DMS114 treated with DMSO at 0.1 percent for 48 hours (cell line): ENCODE data around the gene GOLGA6L26.
"Not testable (repeated sequence)": the region's sequence is repeated elsewhere in the genome, so short reads cannot be mapped to it uniquely, and the experiment has no call there.

Experiments used
- DNase-seq: peaks from one replicate; lab custom pipeline; 2025; ENCODE audit not compliant: unreplicated experiment; lab: John Stamatoyannopoulos, UW

Gene GOLGA6L26, protein sequence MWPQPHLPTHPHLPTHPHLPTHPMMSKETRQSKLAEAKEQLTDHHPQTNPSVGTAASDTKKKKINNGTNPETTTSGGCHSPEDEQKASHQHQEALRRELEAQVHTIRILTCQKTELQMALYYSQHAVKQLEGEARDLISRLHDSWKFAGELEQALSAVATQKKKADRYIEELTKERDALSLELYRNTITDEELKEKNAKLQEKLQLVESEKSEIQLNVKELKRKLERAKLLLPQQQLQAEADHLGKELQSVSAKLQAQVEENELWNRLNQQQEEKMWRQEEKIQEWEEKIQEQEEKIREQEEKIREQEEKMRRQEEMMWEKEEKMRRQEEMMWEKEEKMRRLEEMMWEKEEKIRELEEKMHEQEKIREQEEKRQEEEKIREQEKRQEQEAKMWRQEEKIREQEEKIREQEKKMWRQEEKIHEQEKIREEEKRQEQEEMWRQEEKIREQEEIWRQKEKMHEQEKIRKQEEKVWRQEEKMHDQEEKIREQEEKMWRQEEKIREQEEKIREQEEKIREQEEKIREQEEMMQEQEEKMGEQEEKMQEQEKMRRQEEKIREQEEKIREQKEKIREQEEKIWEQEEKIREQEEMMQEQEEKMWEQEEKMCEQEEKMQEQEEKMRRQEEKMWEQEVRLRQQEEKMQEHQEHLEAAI

DNA sequence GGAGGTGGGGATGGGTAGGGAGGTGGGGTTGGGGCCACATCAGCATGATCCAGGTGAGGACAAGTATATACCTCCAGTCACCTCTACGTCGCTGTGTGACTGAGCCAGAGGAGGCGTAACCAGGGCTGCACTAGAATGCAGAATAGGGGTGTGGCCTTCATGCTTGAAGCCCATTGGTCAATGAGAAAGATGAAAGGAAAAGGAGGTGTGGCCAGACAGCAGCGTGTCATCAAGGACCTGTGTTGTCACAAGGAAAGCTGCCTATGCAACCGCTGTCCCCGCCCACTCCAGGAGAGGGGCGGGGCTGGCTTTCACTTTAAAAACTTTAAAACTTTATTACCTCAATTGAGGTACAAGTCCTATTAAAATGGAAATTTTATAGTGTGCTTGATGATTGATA is at the start of gene GOLGA6L26:
Gene GOLGA6L26, minus strand, starts transcription at position 101 of the 400 bp plus-strand sequence. Its CDS starts 61 bp downstream, at position 40.
- not testable (repeated sequence) for DNase-seq

DNA sequence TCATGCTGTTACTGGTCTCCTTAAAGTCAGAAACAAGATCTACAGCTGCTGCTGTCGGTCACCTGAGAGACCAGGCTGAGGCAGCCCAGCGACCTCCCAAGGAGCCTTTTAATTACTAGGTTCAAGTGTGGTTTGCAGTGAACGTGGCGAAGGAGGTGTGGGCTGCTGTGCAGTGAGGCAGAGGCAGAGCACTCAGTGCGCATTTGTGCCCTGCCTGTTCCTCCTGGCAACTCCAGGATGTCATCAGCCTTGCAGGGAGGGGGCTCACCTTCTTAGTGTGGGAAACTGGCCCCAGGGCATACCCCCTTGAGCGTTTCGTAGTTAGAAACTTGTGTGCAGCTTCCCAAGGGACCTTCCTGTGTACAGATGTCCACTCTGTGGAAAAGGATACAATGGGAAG is 47.2 kb upstream of the GOLGA6L26 start:
- DNase-seq: not testable (repeated sequence)

DNA sequence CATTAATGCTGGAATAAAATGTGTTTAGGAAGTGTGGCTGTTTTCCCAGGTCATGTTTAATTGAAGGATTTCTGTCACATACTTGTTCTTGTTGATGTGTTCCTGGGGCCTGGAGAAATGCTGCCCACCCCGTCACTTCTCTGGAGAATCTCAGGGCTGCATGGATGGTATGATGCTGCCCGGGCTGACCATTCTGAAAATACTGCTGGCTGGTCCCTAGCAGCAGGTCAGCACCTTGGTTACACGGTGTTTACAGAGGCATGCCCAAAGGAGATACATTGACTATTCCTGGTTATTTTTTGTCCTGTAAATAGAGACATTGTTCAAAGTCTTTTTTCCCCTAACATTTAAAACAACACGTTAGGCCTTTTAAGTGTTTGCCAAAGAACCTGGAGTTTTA is 46.7 kb upstream of the GOLGA6L26 start:
- not testable (repeated sequence) for DNase-seq

DNA sequence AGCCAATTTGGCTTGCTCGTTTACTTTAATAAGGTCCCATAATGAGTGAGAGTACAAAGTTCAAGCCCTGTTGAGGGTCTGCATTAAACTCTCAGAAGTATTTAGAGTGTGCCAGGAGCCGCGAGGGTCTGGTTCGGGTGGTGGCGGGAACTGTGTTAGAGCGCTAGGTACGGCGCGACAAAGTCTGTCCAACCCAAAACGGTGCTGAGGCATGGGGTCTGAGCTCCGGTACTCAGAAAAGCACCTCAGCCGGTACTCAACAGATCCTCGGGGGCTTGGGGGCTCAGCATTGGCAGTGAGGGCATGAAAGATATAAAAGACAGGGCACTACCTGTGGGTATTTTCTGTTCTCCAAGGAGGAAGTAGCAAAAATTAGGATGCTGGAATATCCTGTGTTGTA is 45.0 kb upstream of the GOLGA6L26 start:
- DNase-seq: not testable (repeated sequence)

DNA sequence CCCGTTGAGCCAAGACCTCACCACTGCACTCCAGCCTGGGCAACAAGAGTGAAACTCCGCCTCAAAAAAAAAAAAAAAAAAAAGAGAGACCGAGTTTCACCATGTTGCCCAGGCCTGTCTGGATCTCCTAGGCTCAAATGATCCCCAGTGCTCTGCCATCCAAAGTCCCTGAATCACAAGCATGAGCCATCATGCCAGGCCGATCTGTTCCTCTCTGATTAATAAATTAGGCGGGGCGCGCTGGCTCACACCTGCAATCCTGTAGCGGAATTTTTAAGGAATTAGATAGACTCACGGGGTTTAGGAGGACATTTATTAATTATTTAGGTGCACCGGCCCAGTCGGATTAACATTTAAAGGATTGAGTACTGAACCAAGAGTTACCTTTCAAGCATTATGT is 40.2 kb upstream of the GOLGA6L26 start:
- DNase-seq: not testable (repeated sequence)

DNA sequence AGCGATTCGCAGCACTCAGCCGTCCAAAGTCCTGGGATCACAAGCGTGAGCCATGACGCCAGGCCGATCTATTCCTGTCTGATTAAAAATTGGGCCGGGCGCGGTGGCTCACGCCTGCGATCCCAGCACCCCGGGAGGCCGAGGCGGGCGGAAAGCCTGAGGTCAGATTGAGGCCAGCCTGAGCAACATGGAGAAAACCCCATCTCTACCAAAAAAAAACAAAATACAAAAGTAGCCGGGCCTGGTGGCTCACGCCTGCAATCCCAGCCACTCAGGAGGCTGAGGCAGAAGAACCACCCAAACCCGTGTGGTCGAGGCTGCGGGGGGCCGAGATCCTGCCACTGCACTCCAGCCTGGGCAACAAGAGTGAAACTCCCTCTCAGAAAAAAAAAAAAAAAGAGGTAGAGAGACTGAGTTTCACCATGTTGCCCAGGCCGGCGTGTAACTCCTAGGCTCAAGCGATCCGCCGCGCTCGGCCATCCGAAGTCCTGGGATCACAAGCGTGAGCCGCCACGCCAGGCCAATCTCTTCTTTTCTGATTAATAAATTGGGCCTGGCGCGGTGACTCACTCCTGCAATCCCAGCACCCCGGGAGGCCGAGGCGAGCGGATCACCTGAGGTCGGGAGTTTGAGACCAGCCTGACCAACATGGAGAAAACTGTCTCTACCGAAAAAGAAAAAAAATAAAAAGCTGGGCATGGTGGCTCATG is 39.0 kb upstream of the GOLGA6L26 start:
- DNase-seq: not testable (repeated sequence)

DNA sequence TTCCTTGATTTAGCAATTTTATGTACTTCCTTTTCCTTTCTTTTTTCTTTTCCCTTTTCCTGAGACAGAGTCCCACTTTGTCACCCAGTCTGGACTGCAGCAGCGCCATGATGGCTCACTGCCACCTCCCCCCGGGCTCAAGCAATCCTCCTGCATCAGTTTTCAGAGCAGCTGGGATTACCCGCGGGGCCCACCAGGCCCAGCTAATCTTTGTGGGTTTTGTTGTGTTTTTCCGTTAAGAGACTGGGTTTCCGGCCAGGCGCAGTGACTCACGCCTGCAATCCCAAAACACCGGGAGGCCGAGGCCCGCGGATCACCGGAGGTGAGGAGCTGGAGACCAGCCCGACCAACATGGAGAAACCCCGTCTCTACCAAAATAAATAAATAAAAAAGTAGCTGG is 38.3 kb upstream of the GOLGA6L26 start:
- no peak for DNase-seq

DNA sequence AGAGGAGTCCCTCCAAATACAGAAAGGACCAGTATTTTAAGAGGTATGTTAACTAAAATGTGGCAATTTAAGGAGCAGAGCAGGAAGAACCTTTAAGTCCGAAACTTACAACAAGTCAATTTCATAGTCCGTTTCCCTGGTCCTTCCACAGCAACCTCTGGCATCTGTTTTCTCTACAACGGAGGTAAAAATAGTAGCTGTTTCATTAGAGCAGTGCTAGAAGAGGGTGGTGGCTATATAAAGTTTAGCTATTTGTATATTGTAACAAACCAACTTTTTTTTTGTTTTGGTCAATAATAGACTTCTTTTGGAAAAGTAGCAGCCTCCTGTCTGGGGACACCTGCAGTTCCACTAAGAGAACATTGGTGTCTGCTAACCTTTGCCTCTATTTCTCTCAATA is 37.9 kb upstream of the GOLGA6L26 start:
- DNase-seq: not testable (repeated sequence)

DNA sequence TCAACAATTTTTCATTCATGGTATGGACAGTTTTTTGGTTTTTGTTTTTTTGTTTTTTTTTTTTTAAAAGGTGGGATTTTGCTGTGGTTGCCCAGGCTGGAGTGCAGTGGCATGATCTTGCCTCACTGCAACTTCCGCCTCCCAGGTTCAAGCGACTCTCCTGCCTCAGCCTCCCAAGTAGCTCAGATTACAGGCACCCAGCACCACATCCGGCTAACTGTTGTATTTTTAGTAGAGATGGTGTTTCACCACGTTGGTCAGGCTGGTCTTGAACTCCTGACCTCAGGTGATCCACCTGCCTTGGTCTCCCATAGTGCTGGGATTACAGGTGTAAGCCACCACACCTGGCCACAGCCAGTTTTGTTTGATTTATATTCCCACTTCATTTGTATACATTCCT is 37.1 kb upstream of the GOLGA6L26 start:
- DNase-seq: not testable (repeated sequence)

DNA sequence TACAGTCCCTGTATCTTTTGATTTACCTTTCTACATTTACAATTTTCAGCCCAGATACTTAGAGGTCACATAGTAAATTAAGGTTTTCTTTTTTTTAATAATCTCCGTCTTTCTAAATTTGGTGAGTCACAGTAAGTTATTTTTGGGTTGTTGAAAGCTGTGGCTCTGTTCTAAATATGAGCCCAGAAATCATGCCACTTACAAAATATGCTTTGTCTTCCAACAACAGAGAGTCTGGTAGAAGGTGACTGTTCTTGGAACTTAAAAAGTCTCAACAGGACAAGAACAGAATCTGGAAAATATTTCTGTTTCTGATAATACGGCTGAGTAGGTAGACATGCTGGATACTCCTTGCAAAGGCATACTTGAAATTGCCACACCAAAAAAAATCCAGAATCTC is 36.6 kb upstream of the GOLGA6L26 start:
- no peak for DNase-seq

DNA sequence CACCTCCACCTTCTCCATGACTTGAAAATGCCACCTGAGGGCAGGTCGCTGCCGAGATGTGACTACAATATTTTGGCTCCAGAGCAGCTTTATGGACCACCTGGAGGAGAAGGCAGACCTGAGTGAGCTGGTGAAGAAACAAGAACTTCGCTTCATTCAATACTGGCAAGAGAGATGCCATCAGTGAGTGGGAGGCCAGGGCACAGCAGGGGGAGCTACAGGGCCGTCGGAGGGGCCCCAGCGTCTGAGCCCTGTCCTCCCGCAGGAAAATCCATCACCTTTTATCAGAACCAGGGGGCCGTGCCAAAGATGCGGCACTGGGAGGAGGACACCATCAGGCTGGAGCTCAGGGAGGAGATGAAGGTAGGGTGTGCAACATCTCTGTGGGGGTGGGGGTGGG is 30.3 kb upstream of the GOLGA6L26 start:
- DNase-seq: not testable (repeated sequence)

DNA sequence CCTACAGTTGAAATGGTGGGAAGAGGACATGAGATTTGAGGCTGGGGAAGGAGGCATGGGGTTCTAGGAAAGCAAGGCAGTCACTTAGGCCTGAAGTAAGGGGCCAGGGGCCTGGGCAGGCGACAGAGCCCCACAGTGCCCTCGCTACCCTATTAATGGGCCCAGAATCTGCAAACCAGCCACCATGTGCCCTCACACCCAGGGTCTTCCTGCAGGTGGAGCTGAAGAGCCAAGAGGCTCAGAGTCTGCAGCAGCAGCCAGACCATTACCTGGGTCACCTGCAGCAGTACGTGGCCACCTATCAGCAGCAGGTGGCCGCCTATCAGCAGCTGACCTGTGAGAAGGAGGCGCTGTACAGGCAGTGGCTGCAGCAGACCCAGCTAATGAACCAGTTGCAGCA is 28.6 kb upstream of the GOLGA6L26 start:
- DNase-seq: not testable (repeated sequence)

DNA sequence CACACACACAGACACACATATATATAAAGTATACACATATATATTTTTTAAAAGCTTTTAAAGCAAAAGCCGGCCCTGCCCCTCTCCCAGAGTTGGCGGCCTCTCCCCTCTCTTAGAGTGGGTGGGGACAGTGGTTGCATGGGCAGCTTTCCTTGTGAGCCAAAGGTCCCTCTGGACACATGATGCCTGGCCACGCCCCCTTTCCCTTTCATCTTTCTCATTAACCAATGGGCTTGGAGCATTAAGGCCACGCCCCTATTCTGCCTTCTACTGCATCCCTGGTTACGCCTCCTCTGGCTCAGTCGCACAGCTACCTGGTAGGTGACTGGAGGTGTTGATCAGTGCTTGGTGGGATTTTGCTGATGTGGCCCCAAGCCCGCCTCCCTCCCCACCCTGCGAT is 20.5 kb upstream of the GOLGA6L26 start, which contains the start of gene GOLGA8S:
Gene GOLGA8S, plus strand, starts transcription at position 301 of the 400 bp plus-strand sequence. Its CDS starts 62 bp downstream, at position 363.
- not testable (repeated sequence) for DNase-seq

DNA sequence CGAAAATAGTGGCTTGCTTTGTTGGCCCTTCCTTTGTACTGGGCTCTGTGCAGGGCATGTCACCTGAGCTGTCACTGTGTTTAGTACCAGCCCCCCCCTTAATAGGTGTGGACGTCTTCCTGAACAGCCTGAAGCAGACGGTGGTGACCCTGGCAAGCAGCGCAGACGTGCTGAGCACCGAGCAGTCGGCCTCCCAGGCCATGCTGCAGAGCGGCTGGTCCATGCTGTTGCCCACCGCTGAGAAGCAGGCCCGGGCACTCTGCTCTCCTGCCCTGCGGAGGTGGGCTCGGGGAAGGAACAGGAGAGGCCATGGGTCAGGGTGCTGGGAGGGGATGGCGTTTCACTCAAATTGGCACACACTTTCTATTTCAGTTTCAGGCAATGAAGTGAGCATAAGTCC is 22.8 kb downstream of the GOLGA6L26 start:
- not testable (repeated sequence) for DNase-seq

DNA sequence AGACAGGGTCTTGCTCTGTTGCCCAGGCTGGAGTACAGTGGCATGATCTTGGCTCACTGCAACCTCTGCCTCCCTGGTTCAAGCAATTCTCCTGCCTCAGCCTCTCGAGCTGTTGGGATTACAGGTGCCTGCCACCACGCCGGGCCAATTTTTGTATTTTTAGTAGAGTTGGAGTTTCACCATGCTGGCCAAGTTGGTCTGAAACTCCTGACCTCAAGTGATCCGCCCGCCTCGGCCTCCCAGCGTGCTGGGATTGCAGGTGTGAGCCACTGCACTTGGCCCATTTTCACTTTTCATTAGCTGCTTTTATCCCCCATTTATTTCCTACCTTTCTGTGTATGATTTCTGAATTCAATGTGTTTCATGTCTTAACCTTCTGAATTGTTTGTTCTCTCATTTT is 28.1 kb downstream of the GOLGA6L26 start:
- not testable (repeated sequence) for DNase-seq

DNA sequence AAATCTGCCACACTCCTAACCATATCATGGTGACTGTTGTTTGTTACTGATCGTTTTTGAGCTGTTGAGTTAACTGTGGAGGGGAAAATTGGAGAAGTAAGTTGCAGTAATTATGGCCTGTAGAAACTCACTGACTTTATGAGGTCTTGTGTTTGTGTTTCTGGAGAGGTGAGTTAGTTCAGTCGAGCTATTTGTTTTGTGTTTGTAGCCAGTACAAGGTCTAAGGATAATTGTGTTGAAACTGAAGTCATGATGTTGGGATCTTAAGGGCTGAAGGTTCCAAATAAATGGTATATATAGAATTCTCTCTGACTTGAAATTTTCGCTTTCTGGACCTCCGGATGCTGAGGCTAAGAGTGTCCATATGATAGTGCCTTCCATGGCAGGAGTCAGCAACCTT is 29.2 kb downstream of the GOLGA6L26 start:
- DNase-seq: not testable (repeated sequence)

DNA sequence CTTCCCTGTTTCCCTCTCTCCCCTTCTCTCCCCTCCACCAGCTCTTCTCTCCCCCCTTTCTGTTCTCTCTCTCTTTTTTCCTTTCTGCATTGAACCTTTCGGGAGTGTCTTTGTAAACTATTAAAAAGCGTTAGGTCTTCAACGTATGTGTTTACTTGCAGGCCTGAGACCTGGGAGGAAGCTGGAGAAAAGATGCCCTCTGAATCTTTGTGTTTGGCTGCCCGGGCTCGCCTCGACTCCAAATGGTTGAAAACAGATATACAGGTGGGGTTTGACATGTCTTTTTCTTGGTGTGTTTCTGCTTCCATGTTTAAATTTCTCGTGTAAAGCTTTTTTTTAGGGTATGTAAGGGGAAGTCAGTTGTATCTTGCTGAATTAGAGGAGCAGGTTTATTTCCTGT is 29.7 kb downstream of the GOLGA6L26 start:
- DNase-seq: not testable (repeated sequence)

DNA sequence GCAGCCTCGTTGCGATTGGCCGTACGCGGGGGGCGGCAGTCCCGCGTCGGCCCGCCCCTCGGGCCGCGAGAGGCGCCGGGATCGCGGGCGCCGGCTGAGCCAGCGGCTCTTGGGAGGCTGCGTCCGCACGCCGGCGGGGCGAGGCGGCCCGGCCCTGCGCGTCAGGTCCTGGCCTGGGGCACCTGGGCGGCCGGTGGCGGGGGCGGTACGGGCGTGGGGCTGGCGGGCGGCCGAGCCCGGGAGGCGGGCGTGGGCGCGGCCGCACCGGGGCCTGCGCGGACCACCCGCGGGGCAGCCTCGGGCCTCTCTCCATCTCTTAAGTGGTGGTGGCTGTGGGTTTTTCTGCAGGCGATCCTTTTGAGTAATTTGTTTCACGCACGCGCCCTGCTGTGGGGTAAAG is 30.3 kb downstream of the GOLGA6L26 start:
- DNase-seq: not testable (repeated sequence)

DNA sequence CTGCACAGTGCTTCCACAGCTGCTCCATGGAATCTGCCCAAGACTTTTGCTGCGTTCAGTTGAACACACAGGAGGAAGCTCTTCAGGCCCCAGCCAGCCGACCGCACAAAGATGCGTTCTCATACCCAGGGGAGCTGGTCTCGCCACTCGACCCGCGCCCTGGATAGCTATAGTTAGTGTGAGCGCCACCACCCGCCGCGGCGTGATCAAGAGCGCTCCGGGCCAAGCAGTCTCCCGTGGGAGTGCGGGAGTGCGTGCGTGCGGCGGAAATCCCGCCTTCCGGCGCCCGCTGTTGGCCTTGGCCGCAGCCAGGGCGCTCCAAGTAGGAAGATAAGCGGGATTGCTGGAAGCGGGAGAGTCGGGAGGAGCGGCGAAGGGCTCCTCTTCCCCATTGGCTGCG is 30.8 kb downstream of the GOLGA6L26 start:
- DNase-seq: not testable (repeated sequence)
